GM12865 (cell line): ENCODE measurements around the gene ARHGAP12.
A peak's percentile ranks its signal among the peaks of the same experiment; 100 is the strongest.

Experiments
- DNase-seq: peaks from one replicate; pipeline ENCODE4 v3.0.0; 2010; ENCODE audit warnings: low read depth
- H3K4me3 ChIP-seq: 2 replicates; pipeline ENCODE4 v1.5.1; 2011; ENCODE audit warnings: mild to moderate bottlenecking, low read depth, low read length, control low read depth
- TF ChIP-seq, protein P1 (sequence below): IDR thresholded peaks from 2 replicates; pipeline ENCODE4 v1.5.1; 2011; ENCODE audit warnings: low read length, control low read depth, low read depth, inconsistent platforms; ENCODE audit not compliant: insufficient read depth; ENCODE audit errors: missing control alignments

ARHGAP12 gene

DNA sequence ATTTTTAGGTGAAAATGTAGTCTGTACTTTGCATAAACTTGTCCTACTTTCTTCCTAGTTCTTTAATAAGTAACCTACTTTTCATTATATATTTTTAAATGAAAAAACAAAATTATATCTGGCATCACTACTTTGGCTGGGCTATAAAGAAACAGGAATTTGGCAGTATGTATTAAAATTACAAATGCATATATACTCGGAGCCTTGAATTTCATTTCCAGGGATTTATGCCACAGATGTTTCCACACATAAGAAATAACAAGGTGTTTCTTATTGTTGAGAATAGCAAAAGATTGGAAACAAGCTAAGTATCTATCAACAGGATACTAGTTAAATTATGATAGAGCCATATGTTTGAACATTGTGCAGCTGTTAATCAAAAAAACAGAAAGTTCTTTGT, 2.2 kb upstream of the ARHGAP12 start:
- DNase-seq = no peak
- H3K4me3 ChIP-seq = no peak overlapping the region
- TF ChIP-seq, protein P1, sequence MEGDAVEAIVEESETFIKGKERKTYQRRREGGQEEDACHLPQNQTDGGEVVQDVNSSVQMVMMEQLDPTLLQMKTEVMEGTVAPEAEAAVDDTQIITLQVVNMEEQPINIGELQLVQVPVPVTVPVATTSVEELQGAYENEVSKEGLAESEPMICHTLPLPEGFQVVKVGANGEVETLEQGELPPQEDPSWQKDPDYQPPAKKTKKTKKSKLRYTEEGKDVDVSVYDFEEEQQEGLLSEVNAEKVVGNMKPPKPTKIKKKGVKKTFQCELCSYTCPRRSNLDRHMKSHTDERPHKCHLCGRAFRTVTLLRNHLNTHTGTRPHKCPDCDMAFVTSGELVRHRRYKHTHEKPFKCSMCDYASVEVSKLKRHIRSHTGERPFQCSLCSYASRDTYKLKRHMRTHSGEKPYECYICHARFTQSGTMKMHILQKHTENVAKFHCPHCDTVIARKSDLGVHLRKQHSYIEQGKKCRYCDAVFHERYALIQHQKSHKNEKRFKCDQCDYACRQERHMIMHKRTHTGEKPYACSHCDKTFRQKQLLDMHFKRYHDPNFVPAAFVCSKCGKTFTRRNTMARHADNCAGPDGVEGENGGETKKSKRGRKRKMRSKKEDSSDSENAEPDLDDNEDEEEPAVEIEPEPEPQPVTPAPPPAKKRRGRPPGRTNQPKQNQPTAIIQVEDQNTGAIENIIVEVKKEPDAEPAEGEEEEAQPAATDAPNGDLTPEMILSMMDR = no peak

DNA sequence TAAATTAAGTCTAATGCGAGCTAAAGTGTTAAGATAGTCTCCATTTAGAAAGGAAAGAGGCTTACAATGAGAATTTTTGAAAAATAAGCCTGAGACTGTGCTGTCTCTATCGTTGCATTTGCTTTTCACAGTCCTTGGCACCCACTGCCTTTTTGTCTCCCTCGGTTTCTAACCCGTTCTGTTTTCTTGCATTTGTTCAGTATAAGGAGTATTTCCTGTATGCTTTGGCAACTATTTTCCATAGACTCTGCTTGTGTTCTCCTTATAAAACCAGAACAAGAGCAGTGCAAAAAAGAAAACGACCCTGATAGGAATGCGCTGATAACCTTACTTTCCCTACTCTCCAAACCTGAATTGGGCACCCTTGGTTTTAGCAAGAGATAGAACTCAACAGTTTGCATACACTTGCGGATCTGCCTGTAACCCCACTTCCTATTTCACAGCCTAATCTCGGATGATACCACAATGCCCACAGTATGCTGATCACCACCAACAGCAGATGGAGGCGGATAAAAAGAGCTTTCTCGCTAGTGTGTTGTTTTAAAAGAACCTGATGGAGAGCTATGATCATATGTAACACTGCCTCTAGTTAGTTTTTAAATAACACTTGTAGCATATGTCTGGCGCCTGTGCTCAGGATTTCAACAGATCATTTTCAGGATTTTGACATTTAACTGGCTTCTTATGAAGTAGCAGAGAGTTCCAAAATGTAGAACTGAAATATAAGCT, 1.6 kb upstream of the ARHGAP12 start:
- H3K4me3 ChIP-seq = peak overlapping the region; percentile 95
- DNase-seq = peak; percentile 61
- TF ChIP-seq, protein P1 = no peak

DNA sequence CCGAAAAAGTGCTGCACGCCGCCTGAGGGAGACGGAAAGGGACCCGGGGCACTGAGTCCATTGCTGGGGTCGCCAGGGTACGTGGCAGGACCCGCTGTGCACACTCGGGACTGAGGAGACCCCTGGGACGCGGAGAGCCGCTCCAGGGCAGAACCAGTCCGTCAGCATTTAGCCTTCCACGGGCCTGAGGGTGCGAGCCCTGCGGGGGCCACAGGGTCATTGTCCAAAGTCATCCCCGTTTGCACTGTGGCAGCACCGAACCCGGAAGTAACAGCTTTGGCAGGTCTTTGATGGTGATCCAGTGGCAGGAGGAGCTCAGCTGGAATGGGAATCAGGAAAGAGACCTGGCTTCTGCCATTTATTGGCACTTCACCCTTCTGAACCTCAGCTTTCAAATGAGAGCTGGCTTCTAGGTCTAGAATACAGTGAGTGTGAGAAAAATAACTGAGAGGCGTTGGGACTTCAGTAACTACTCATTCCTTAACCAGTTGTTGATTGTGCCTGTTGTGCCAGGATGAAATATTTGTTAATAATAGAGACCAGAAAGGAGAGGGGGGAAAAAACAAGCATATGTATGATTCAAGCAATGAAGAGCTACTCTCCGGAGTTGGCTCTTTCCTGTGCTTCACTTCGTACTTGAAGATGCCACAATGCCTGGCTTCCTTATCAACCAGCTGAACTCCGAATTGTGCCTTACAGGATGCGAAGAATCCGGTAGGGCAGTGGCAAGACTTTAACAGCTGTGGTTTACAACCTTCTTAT, 811 bp upstream of the ARHGAP12 start:
- TF ChIP-seq, protein P1 = no peak
- DNase-seq = peak; percentile 55
- peak overlapping the region; percentile 95 for H3K4me3 ChIP-seq

DNA sequence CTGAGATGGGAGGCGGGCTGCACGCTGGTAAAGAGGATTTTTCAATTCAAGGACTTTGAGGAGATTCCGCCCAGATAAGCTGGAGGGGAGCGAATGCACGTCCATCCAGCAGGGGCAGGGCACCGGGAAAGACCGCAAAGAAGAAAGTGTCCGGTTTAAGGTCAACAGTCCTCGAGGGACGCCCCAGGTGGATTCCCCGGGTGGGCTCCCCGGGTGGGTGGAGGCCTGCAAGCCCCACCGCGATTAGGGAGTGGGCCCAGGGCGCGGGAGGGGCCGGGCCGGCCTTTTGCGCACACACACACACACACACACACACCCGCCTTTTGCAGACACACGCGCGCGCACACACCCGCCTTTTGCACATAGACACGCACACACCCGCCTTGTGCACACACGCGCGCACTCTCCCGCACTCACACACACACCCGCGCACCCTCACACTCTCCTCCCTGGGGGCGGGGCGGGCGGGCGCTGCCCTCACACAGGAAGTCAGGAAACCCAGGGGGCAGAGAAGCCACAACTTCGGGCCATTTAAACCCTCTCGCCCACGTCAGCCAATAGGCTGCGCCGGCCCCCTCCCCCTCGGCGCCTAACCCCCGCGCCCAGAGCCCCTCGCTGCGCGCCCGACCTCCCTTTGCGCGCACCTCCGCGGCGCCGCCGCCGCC, 615 bp downstream of the ARHGAP12 start:
- TF ChIP-seq, protein P1 = peak; percentile 14
- DNase-seq = peak; percentile 71
- peak overlapping the region; percentile 95 for H3K4me3 ChIP-seq

DNA sequence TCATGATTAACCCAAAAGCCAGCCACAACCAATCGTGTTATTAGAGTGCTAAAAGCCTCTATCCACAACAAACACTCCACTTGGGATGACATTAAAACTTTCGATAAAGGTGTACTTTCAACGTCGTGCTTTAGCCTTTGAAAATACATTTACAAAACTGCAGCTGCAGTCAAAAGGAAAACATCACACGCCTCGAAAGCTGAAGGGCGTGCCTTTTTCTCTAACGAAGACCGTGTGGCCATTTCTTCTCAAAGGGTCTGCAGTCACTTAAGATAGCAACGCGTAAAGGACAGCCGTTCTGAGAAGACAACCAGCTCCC, 1.1 kb downstream of the ARHGAP12 start:
- TF ChIP-seq, protein P1 = no peak
- peak overlapping the region; percentile 95 for H3K4me3 ChIP-seq
- DNase-seq = peak; percentile 51

DNA sequence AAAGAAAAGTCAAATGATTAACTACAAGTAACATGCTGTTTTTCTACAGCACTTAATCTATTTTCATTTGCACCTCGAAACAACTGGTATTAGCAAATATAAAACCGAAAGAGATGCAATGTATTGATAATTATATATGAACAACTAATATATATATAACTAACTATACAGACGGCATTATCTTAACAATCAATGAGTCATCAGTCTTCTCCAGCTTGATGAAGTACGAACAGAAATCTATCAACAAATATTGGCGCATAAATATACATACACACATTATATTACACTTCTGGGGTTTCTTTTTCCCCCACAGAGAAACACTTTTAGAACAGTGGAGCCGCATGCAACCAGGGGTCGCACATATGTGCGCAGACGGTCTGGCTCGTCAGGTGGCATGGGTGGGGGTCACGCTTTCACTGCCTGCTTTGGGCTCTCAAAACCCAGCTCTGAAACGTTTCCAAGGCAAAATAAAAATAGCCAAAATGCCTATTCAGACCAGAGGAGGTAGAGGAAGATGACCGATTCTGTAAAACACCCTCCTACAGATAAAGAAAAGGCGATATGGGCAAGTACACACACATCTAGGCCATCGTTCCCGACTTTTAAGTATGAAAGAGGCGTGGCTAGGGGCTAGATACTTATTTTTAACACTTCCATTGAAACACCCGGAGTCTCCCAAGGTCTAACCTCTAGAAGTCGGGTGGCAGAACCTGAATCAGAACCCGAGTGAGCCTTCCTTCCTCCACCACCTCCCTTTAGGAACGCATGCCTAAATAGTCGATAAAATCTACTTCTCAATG, 1.7 kb downstream of the ARHGAP12 start:
- no peak for DNase-seq
- TF ChIP-seq, protein P1 = no peak

More for the DNA sequence above, 1.7 kb downstream of the ARHGAP12 start:
- peak overlapping the region; percentile 95 for H3K4me3 ChIP-seq
